ENCODE data around the gene KRTAP5-5. TPM values are rescaled to one million over a fixed set of nuclear protein-coding genes. Genes with fewer than 3 reads are reported as not detected.
A peak's percentile ranks its signal among the peaks of the same experiment; 100 is the strongest.

The KRTAP5-5 gene
- total and polyA plus RNA-seq, 2 of the 8 experiments (the other 6 are each of a cell fraction or from before 2014, with no cell fraction given), result 0.09 TPM; not detected in 1

DNA sequence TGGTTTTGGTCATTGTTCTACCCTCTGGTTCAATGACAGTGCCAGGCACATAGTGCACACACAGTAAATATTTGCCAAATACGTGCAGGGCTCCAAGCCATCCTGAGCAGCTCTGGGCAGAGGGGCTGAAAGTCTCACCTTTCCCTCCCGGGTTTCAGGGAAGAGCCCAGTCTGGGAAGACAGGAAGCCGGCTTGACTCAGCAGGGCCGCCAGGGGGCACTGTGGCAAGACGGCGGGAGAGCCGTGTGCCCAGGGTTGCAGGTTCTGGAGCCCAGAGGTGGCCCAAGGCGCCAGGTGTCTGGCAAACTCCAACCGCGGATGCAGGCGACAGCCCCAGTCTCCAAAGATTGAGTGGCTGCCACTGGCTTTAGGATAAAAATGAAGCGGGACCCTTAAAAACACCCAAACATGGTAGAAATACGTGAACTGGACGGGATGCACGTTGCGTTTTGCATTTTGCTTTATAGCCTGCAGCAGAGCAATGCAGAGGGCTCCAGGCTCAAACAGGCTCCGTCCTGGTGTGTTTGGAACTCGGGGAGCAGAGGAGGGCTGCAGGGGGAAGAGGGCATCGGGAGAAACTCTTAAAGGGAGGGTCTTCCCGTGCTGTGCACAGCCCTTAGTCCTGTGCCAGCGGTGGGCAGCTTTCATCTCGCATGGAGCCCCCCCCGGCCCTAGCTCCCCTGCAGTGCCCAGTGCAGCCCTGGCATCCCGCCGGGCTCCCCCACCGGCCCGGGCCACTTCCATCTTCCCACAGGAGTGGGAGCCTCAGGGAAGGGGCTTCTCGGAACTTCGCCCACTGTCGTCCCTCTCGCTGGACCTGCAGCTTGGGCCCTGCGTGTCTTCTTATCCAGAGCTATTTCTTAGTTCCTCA lies 10.7 kb downstream of the KRTAP5-5 start (continued):
- no peak for TF ChIP-seq SIX5 (IDR thresholded peaks at IDR 0.05; ENCODE audit: low read depth, low read length)
- TF ChIP-seq CHD7 (IDR thresholded peaks at IDR 0.05; ENCODE audit: insufficient replicate concordance, low read length), result no peak
- TF ChIP-seq GABPA (IDR thresholded peaks at IDR 0.05; ENCODE audit: borderline replicate concordance, insufficient read depth, low read length), result peak; percentile 82; the same call in 1 of the 2 replicates
